Kidney glomerular epithelial cell (primary cell): ENCODE data around the gene F12.
A peak's percentile ranks its signal among the peaks of the same experiment; 100 is the strongest.
"Not testable (repeated sequence)": the region's sequence is repeated elsewhere in the genome, so short reads cannot be mapped to it uniquely, and the experiment has no call there.

ENCODE experiments used
- DNase-seq: peaks from one replicate; lab custom pipeline; 2025; lab: John Stamatoyannopoulos, UW

Gene F12

DNA sequence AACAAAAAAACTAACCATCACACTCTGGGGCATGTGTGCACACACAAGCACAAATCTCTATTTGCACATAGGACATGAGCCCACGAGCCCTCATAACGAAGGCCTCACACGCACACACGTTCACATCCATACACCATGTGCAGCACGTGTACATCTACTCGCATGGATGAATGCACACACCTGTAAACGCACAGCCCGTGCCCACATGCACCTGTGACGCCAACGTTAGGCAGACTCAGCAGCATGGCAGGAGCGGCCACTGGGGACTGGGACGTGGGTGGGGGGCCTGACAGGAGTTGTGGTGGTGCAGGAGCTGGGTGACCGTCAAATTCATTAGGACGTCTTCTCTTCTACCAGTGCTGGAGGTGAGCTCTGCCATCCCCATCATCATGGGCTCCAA is 22.0 kb downstream of the F12 start:
- DNase-seq = no peak

DNA sequence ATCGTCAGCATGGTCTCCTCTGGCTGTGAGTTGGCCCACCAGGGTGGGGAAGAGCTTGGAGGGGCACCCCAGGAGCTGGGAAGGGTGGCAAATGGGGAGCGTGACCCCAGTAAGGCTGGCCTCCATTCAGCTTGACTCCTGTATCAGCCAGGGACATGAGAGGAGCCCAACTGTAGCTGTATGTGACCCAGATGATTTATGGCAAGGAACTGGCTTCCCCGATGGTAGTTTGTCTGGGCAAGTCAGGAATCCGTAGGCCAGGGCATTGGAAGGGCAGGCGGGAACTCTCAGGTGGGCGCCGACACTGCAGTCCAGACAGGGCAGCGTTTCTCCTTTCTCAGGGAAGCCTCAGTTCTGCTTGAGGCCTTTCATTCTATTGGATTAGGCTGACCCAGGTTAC is 22.8 kb downstream of the F12 start:
- no peak for DNase-seq

DNA sequence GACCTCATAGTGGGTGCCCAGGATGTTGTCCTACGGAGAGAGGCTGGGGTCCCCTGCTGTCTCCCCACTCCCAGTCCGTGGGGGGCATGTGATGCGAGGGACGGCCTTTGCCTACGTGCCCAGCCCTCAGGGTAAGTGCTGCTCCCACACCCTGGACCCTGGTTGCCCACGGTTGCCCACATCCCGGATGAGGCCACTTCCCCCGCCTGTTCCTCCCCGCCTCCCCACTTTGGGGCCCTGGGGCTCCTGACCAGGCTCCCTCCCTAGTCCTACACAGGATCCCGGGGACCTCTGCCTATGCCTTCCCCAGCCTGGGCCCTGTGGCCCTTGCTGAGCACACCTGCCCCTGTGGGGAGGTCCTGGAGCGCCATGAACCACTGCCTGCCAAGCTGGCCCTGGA is 23.6 kb downstream of the F12 start:
- DNase-seq = no peak

DNA sequence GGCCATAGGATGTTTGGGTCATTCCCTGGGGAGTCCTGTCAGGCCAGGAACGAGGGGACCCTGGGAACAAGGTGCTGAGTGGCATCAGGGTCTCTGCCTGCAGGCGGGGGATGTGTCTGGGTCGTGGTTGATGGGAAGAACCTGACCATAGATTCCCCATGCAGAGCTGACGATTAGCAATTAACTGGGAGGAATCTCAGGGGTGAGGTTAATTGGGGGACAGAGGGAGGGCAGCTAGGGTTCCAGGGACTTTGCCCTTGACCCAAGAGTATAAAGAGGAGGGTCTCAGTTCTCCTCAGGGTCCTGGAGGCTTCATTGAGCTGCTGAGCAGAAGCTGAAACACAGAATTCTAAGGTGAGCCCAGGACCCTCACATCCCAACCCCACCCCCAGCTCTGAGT is 25.2 kb downstream of the F12 start, which contains the start of gene SLC34A1:
SLC34A1 (plus strand) TSS at position 301 of the 400 bp plus-strand sequence. CDS start 1,308 bp downstream, outside the sequence.
- no peak for DNase-seq

DNA sequence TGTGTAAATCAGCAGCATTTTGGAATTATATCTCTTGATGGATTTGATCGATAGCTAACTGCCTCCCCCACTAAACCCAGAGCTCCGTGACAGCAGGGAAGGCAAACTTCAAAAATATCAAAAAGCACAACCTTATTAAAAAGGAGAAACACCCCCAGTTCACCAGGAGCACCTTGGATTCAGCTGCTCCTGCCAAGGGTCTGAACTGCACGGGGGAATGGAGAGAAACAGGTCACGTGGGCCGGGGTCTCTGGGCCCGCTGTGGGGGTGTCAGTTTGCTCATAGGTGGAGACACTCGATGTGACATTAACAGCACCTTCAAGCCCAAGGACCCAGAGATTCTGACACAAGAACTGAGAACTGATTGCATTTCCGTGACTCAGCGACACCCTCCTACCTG is 26.2 kb downstream of the F12 start:
- no peak for DNase-seq

DNA sequence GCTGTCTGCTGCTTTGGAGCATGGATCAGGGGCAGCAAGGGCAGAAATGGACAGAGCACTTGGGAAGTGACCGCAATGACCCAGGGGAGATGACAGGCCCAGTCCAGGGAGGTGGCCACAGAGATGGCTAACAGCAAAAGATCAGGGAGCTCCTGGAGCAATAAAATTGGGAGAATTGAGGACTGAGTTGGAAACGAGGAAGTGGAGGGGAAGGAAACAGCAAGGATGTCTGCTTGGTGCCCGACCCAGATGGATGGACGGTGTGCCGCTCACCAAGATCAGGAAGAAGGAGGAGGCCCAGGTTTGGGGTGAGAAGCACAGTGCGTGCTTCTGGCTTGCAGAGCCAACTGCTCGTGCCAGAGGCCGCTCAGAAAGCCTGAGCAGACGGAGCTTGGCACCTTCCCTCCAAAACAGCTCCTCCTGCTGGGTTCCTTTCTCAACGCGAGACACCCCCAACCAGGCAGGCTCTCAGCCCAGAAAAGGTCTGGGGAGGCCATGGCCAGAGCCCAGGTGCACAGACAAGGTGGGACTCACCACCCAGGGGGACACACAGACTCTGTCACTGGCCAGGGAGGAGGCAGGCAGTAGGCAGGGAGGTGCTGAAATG is 26.8 kb downstream of the F12 start:
- no peak for DNase-seq

DNA sequence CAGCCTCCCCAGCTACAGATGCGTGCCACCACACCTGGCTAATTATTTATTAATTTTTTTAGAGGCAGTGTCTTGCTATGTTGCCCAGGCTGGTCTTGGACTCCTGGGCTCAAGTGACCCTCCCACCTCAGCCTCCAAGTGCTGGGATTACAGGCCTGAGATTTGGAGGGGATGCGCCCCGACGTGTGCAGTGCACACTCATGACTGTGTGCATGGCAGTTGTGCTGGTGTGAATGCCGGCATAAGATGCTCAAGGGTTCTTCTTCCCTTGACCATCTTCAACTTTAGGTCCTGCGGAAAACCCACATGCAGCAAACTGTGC is 28.6 kb downstream of the F12 start:
- no peak for DNase-seq

DNA sequence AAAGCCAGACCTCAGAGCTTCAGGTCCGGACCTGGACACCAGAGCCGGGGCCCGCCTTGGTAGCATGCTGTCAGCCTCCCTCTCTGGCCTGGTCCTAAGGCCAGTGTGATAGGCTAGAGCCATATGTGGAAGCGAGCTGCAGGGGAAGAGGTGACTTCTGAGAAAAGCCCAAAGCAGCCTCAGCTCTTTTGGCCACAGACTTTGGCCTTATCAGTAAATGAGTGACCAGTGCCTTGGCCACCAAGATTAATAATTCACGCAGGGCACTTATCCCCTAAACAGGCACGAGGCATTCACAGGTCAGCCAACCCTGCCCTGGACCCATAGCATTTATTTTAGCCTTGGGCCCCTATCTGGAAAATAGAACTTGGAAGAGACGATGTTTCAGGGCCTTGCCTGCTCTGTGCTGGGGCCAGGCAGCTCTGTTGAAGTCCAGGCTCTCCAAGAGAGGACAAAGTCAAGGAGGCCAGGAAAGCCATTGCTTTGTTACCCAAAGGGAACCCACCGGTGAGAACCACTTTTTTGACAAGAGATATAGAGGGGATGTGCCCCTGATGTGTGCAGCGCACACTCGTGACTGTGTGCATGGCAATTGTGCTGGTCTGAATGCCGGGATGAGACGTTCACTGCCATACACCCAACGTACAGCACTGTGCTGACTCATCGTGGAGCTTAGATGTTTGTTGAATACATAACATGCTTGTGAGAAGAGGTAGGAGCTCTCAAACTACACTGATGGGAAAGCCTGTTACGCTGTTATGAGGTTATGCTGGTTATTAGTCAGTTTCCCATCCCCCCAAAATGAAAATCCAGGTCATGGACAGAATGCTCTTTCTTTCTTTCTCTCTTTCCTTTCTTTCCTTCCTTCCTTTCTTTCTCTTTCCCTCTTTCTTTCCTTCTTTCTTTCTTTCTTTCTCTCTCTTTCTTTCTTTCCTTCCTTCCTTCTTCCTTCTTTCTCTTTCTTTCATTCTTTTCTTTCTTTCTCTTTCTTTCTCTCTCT is 30.2 kb downstream of the F12 start:
- DNase-seq = no peak

DNA sequence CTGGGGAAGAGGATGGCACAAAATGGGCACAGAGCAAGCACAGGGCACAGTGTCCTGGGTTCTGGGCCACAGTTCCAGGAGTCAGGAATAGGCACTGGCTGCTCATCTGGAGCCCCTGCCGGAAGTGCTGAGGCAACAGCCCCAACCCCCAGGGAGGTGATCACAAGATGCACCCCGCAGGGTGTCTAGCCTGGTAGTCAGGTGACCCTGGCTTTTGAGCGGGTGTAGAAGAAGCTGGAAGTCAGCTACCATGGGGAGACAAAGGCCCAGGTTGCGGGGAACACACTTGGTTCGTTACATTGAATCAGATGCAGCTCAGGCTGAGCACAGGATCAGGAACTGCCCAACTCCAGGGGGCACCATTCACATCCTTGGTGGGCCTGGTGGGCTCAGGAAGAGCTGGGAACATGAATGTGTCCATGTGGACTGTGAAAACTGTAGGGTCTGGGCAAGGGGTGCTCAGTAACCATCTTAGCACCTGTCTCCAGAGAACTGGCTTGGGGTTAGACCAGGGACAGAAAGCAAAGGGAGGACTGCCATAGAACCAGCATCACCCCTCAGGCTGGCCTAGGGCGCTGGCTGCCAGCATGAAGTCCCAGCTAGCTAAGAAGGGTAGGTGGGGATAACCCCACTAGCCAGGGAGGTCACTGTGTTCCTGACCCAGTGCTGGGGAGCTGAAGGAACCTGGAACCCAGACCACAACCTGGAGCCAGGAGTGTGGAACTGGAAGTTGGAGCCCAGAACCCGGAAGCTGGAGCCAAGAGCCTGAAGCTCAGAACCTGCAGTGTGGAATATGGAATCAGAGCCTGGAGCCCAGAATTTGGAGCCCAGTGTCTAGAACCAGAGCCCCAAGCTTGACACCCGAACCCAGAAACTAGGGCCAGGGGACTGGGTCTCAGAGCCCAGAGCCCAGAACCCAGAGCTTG is 31.2 kb downstream of the F12 start:
- no peak for DNase-seq

DNA sequence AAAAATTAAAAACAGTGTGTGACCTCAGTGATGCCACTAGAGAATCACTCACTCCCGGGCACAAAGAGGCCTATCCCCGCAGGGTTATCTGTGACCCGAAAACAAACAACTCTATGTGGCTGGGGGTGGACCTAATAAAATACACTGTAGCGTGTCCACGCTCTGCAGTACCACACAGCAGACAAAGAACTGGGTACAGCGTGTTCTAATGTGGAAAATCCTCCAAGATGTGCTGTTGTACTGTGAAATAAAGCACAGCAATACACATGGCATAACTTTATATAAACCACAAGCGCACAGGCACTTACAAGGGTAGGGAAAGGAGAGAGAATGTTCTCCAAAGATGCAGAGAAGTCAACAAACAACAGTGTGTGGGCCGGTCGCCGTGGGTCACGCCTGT is 33.3 kb downstream of the F12 start:
- DNase-seq = no peak

DNA sequence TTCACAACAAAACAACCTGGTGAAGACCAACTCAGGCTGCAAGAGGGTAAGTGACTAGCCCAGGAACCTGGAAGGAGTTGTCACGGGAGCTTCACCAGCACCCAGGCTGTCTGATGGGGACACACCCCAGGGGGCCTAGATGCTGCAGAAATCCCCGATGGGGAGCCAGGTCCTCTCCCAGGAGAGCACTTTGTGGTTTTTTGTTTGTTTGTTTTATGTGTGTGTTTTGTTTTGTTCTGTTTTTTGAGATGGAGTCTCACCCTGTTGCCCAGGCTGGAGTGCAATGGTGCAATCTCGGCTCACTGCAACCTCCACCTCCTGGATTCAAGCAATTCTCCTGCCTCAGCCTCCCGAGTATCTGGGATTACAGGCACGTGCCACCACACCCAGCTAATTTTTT is 33.8 kb downstream of the F12 start:
- DNase-seq = not testable (repeated sequence)

DNA sequence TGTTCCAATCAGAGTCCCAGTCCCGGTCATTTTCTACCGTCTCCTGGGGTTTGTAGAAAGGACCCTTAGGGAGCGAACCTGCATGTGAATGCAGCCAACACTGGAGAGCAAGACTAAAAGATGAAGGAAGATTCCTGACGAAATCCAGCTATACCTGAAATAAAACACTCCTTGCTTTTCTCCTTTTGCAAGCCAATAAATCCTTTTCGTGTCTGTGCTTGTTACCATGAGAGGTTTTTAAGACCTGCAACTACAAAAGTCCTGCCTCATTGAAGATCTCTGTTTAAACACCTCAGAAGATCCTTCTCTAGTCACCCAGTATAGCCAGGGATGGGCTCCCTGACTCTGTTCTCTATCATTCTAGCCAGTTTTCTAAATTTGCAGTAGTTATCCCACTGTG is 35.2 kb downstream of the F12 start:
- no peak for DNase-seq

DNA sequence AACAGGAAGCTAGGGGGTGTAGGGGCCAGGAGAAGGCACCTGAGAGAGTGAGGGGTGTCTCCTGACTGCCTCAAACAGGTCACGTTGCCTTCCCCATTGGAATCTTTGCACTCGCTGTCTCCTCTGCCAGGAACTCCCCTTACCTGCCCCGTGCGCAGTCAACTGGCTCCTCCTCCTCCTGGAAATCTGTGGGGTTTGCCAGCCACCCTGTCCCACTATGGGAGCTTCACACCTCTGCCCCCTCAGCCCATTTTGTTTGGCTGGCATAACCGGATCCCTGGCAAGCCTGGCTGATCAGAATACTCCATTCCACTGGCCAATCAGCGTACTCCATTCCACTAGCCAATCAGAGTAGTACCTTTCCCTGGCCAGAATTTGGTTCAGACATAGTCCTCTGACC is 35.6 kb downstream of the F12 start:
- DNase-seq = no peak

DNA sequence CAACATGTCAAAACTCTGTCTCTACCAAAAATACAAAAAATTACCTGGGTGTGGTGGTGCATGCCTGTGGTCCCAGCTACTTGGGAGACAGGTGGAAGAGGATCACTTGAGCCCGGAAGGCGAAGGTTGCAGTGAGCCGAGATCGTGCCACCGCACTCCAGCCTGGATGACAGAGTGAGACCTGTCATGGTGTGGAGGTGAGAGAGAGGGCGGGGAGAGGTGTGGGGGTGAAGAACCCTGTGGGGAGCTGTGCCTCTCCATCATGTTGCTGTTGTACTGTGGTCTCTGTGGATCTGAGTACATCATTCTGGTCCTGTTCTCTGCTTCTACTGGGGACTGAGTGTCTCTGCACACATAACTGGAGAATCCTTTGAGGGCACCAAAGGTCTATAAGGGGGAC is 36.5 kb downstream of the F12 start:
- DNase-seq = no peak

DNA sequence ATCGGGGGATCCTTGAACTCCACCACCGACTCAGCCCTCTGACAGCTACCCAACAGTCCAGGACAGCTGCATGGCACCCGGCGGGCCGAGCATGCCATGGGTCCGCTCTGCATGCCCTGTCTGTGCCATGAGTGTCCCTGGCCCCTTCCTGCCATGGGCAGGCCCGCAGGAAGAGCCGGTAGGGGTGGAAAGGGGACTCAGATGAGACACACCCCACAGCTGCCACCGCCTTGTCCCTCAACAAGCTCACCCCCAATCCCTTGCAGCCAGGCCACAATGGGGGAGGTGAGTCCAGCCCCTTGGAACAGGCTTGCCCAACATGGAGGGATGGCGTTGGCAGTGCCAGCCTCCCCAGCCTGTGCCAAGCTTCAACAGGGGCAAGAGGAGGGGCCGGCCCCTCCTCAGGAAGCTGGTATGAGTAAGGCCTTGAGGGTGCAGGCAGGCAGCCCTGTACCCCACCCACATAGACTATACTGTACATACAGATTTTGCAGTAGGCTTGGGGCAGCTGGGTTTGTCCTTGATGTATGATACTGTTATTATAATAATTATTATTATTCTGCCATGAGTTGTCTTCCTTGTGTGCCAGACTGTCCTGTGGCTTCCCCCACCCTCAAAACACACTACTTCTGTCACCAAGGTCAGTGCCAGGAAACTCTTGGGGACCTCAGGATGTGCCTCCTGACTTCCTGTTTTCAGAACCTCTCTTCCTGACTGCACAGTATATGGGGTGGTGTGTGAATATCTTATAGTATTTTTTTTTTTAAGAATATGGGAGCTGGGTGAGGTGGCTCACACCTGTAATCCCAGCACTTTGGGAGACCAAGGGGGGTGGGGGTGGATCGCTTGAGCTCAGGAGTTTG is 37.1 kb downstream of the F12 start:
- DNase-seq = no peak

DNA sequence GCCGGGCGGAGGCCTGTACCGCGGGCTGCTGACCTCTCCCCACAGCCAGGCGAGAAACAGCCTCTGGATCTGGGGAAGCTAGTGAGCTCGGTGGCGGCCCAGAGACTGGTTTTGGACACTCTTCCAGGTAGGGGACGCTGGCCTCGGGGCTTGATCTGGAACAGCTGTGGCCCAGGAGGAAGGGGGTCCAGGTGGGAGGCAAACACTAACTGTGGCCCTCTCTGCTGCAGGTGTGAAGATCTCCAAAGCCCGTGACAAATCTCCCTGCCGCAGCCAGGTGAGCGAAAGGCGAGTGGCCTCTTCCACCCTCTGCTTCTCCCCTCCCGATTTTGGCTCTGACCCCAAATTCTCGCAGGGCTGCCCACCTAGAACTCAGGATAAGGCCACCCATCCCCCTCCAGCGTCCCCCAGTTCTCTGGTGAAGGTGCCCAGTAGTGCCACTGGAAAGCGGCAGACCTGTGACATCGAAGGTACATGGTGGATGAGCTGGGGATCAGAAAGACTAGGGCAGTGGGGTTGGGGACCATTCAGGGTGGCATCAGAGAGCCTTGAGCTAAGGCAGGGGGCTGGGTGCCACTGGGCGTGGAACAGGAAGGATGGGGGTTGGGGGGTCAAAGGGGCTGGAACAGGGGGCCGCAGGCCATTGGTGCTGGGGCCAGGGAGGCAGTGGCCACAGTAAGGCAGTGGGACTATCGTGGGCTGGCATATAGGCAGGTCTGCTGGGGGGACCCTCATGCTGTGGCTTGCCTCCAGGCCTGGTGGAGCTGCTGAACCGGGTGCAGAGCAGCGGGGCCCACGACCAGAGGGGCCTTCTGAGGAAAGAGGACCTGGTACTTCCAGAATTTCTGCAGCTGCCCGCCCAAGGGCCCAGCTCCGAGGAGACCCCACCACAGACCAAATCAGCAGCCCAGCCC is 38.0 kb downstream of the F12 start:
- DNase-seq = no peak

DNA sequence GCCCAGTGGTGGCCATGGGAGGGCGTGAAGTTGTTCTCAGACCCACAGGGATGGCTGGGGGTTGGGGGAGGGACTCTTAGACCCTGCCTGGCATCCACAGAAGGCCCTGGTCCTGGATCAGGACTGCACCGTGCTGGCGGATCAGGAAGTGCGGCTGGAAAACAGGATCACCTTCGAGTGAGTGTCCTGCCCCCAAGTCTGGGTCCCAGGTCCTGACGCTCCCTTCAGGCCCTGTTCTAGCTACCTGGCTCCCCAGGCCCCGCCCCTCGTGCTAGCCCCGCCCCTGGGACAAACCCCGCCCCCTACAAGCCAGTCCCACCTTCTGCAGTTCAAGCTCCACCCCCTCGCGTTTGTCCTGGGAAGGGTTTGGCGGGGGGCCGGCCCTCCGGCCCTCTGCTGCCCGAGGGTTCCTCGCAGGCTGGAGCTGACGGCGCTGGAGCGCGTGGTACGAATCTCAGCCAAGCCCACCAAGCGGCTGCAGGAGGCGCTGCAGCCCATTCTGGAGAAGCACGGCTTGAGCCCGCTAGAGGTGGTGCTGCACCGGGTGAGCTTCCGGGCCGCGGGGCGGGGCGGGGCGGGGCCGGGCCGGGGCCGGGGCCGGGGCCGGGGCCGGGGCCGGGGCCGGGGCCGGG is 38.8 kb downstream of the F12 start:
- DNase-seq = peak; percentile 83

DNA sequence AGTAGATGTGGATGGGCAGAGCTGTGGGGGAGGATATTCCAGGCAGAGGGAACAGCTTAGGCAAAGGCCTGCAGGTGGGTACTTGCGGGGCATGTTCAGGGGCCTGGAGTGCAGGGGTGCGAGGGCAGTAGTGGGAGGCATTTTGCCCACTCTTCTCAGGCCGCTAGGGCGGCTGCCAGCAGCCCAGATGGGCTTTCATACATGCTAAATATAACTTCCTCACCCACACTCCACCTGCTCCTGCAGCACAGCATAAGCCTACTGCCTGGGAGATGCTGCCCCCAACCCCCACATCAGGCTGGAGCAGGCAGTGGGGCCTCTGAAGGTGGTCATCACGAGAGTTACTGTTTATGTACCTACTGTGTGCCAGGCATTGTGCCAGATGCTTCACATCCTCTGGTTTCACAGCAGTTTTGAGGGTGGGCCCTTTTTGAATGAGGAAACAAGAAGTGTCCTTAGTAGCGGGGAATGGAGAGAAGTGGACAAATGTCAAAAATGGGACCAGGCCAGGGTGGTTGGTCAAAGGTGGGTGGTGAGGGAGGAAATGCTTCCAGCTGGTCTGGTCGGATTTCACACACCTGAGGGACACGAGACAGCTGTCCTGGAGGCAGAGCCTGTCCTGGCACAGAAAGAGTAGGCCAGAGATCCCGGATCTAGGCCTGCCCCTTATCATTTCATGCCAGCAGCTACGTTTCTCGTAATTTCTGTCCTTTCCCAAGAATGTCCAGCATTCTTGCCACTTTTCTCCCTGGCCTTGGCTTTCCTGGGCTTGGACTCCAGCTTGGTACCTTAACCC is 39.5 kb downstream of the F12 start:
- no peak for DNase-seq
